T follicular helper cell (primary cell): ENCODE results near the gene F11.
"Not testable (repeated sequence)": the region's sequence is repeated elsewhere in the genome, so short reads cannot be mapped to it uniquely, and the experiment has no call there.

Experiments
- DNase-seq: peaks from one replicate; pipeline ENCODE4 v3.0.0-alpha.2; 2020; ENCODE audit warnings: low read depth

F11 gene

DNA sequence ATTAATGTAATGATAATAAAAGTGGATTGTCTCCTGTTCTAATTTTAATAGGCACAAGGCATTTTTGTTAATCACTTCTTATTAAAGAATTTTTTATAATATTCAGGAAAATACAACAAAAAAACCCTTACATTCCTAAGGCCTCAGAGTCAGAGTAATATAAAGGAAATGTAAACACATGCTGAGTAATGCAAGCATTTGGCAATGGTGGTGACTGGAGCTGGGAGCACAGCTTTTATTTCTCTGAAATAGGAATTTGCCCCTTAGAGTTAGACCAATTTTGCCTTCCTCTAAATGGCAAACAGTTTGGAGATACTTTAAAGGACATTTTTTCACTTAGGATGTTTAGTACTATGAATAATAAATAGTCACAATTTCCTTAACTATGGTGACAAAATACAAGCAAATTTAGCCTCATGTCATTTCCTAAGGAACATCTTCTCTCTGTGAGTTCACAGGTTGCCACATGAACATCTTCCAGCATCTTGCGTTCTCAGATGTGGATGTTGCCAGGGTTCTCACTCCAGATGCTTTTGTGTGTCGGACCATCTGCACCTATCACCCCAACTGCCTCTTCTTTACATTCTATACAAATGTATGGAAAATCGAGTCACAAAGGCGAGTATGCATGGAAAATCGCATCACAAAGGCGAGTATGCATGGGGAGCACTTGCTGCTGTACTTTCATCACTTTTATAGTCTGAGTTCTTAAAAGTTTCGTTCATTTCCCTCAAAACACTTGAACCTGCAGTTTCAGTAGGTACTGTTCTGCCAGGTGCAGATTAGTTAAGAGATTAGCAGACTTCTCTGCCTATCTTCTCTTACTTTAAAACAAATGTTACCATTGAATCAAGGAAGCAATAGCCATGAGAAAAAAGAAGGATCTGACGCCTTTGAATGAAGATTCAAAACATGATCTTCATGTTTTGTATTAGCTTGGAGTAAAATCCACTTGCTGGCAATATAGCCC lies 15.9 kb upstream of the F11 start:
- DNase-seq = no peak

DNA sequence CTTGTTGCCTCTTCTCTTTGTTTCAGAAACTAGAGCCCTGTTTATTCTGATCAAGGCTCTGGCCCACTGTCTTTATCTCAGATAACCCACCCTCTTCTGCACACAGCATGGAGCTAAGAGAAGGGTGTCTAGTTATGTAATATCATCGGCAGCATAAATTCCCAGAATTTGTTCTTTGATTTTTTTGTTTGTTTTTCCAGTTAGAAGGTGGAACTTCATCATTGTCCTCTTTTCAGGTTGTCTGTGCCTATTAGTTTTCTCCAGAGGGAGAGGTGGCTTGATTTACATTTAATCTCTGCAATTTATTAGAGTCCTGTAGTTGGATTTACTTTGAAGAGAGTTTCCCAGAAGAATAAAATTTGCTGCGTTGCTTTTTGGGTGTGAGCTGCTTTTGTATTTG lies 15.2 kb upstream of the F11 start:
- no peak for DNase-seq

DNA sequence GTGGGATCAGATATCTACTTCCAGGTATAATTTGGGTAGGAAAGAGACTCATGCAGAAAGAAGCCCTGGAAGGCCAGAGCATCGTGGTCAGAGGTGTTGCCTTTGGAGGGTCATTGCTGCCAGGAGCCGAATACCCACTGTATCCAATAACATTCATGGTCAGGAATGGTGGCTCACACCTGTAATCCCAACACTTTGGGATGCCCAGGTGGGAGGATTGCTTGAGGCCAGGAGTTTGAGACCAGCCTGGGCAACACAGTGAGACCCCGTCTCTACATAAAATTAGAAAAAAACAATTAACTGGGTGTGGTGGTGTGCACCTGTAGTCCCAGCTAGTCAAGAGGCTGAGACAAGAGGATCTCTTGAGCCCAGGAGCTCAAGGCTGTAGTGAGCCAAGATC lies 10.9 kb upstream of the F11 start:
- no peak for DNase-seq

DNA sequence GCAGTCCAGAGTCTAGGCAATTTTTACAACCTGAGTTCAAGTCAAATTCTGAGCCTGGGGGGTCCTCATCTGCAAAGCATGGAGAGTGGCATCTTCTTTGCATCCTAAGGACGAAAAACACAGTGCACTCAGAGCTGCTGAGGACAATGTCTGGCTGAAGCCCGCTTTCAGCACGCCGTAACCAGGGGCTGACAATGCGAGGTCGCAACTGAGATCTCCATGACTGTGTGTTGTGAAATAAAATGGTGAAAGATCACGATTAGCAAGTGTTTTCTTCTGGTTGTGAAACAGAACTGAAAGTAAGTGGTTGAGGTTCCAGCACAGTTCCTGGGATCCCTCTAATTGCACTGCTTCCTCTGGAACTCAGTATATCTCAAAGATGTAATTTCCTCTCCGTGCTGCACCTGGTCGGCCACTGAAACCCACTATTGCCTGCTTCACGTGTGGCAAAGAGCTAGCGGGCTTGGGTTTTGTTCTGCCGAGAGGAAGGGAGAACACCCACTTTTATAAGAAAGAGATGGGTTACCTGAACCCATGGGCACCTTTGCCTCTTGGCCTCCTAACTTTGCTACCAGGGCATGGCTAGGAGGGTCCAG lies 7.7 kb upstream of the F11 start:
- DNase-seq = no peak

DNA sequence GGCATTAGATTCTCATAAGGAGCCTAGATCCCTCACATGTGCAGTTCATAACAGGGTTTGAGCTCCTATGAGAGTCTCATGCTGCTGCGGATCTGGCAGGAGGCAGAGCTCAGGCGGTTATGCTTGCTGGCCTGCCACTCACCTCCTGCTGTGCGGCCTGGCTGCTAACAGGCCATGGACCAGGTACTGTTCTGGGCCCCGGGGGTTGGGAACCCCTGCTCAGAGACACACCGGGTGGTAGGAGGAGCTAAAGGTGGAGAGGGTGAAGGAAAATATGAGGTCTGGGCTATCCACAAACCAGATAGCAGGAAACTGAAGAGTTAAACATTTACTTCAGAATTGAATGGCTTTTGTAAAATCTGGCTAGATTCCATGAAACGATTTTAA lies 5.9 kb upstream of the F11 start:
- DNase-seq = no peak

DNA sequence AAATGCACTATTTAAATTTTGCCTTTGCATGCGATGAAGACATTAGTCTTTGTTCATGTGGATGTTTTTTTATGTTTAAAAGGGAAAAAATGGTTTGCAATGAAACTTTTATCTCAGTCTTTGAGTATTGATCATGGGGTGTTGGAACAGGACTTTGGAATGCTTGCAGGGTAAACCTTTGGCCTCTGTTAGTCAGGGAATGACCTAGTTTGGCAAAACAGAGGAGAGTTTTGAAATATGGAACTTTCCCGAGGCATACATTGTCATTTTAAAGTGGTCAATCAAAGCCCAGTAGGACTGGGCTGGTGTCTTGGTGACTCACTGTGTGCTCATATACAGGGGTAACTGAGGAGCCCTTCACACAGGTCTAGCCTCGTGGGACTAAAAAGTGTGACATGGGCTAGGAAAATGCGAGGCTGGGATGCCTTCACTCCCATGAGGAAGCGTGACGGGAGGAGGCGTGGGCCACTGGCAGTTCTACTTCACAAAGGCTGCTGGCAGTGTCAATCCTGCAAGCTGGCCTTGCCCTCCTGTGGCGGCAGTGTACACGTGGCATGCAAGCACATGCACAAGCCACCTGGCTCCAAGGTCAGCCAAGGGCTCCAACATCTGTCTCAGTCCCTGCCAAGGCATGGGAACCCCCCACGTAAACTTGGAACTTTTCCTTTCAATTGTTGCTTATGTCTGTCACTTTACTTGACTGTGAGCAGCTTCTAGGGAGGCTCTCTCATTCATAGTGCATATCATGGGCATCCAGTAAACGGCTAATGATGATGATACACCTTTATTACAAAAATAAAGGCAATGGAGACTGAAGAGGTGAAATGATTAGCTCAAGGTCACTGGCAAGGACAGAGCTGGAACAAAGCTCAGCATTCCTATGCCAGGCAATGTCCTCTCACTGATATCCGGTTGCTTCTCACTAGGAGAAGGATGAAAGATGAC lies 5.2 kb upstream of the F11 start:
- no peak for DNase-seq

DNA sequence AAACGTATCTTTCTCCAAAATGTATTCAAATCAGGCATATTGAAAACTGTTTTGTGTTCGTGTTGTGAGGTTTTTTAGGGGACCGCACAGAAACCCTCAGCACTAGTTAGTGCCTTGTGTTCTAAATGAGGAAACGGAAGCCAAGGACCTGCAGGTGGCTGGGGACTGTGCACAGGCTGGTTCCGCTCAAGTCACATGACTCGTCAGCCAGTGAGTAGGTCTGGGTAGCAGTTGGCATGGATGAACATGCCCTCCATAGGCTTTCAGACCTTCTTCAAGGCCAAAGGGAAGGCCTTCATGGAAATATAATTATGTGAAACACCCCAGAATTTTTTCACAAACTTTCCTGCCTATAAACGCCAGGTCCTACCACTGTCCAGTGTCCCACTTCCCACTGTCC lies 1.3 kb upstream of the F11 start:
- DNase-seq = no peak

DNA sequence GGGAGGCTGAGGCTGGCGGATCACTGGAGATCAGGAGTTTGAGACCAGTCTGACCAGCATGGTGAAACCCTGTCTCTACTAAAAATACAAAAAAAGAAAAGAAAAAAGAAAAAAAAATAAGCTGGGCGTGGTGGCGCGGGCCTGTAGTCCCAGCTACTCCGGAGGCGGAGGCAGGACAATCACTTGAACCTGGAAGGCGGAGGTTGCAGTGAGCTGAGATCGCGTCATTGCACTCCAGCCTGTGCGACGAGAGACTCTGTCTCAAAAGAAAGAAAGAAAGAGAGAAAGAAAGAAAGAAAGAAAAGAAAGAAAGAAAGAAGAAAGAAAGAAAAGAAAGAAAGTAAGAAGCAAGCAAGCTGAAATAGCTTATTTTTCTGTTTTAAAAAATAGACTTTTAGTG lies 739 bp upstream of the F11 start:
- DNase-seq = not testable (repeated sequence)

DNA sequence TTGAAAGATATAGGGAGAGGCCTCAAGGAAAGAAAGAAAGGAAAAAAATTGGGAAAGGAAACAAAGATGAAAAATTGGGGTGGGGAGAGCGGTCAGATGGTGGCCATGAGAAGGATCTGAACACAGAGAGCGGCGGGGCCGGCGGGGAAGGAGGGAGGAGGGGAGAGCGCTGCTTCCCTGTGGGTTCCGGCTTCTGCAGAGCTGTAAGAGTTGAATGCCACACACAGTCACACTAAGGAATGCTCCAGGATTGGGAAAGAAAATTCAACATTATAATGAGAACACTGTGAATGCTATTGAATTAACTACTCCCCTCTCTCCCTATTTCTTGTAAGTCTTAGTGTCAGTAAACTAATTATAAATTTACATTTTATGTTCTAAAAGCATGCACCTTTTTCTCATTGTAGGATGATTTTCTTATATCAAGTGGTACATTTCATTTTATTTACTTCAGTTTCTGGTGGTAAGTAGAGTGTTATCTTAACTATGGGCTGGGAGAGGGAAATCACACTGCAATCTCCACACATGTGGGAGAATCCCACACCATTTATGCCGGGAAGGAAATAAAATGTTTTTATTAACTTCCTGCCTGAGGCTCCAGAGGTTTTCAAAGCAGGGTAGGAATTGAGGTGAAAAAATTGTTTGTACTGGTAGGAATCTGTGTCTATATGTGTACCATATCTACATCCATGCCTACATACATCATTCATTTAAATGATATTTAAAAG lies 904 bp downstream of the F11 start:
- no peak for DNase-seq

DNA sequence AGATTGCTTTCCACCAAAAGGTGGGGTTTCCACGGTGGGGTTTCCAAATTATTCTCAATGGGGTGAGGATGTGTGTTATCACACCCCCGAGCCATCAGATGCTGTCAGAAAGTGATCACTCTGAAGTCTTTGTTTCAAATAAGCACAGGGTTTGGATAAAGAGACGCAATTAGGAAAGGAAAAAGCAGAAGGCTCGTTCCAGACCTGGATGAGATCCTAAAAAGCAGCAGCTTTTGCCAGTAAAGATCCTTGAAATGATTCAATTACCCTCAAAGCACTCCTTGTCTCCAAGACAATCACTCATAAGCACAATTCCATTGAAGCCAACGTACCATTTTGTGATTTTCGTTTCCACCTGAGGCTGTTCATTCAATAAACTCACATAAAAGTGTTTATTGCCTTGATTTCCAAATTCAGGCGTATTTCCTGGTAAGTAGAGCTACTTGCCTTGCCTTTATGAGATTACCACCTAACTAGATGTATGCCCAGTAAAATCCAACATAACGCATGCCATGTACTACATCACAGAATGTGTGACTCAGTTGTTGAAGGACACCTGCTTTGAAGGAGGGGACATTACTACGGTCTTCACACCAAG lies 5.2 kb downstream of the F11 start:
- no peak for DNase-seq

DNA sequence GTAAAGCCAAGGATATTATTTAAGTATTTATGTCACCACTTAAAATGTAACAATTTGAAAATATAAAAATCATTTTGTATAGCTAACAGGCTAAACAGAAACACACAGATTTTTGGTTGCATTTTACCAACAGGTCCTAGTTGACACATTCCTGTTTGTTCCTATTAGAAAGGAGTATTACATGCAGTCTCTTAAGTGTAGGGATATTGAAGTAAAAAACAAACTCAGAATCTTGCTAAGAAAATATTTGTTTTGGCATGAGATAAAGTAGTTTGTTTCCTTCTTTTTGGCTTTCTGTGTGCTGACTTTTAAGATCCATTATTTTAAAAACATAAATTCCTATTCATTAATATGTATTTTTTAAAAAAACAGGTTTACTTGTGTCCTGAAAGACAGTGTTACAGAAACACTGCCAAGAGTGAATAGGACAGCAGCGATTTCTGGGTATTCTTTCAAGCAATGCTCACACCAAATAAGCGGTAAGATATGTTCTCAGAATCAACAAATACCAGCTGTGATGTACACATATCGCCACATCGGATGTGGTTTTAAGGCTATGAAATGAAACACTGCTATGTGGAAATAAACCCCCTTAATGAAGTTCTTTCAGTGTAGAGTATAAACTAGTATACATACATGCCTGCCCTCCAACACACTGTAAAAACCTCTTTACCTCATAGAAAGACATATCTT lies 6.9 kb downstream of the F11 start:
- DNase-seq = no peak

DNA sequence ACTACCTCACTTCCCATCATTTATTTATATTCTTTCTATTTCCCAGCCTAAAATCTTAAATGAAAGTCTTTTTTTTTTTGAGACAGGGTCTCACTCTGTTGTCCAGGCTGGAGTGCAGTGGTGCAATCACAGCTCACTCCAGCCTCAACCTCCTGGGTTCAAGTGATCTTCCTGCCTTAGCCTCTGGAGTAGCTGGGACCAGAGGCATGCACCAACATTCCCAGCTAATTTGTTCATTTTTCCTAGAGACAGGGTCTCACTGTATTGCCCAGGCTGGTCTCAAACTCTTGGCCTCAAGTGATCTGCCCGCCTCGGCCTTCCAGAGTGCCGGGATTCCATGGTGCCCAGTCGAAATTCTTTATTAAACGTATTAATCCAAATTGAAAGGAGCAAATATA lies 7.4 kb downstream of the F11 start:
- DNase-seq = not testable (repeated sequence)

DNA sequence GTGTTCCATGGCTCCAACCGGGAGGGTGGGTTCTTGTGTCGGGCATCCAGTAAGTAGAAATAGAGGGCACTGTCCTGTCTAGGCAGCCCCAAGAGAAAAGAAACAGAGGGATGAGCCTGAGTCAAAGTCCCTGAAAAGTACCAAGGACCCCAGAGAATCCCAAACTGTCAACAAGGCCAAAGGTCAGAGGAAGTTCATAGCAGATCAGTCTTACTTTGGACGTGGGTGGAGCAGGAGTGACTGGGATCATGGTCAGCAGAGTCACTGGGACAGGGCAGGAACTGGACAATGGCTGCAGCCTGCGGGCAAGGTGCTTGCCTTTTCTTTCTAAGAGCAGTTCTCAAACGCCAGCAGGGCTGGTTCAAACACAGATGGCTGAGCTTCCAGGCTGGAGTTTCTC lies 17.3 kb downstream of the F11 start:
- DNase-seq = no peak

DNA sequence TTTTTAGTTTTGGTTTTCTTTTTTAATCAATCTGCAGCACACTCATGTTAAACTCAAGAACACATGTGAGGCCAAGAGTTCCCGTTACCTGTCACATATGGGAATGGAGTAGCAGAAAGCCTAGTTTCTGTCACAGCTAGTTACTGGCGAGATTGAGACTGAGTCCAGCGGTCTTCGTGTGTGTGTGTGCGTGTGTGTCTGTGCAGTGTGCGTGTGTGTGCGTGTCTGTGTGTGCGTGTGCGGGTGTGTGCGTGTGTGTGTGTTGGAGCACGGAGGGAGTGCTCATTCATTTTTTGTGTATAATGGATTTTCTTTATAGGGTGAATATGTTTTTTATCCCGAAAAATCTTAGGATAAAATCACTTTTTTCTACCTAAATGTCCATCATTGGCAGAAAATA lies 19.2 kb downstream of the F11 start:
- no peak for DNase-seq

DNA sequence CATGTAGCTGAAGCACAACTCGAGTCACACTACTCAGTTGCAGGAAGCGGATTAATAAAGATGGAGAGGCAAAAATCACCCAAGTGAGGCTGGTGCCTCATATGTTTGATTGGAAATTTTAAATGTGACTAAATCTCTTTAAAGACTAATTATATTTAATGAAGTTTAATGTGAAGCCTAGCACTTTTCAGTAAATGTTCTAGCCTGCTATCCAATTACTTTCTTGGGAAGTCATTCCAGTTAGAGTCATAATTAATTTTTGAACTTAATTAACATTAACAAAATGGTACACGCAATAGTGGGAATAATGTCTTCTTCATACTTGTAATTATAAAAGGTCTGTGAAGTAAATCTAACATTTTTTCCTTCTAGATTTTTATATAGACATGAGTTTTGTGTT lies 20.6 kb downstream of the F11 start:
- DNase-seq = no peak

DNA sequence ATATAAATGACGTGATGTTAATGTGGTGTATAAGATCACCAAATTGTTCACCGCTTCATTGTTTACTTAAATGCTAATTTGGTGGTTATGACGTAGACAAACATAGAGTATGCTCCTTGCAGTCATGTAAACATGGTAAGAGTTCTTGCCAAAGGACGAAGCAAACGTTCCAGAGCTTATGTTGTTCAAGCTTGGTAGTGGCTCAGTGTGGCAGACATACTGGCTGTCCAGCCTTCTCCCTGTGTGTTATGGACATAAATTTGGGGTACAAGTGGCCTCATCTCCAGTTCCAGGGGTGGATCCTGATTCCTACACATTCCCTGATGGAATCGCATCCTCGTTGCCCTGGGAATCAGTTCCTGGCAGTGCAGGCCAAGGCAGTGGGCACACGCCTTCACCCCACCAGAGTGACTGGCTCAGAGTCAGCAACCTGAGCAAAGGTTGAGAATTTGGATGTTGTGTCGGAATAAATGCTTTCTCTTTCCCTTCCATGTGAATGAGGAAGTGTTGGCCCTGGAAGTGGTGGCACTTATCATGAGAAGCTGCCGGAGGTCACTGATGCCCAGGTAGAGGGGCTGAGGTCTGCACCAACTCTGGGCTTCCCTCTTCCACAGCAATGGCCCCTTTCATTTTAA lies 25.4 kb downstream of the F11 start:
- DNase-seq = no peak

DNA sequence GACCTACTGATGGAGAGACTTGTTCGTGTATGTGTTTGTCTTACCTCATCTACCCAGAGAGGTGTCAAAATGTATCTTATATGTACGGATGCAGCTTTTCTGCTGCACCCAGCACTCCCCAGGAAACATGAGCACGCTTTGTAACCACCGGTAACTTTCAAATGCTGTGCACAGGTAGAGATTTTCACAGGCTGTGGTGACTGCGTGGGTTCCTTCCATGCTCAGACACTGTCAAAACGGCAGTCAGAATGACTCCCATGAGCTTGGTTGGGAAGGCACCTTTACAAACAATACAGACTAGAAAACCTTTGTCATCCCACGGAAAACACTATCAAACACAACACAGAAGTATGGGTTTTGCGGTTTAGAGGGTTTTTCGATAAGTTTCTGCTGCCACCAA lies 28.2 kb downstream of the F11 start:
- no peak for DNase-seq

DNA sequence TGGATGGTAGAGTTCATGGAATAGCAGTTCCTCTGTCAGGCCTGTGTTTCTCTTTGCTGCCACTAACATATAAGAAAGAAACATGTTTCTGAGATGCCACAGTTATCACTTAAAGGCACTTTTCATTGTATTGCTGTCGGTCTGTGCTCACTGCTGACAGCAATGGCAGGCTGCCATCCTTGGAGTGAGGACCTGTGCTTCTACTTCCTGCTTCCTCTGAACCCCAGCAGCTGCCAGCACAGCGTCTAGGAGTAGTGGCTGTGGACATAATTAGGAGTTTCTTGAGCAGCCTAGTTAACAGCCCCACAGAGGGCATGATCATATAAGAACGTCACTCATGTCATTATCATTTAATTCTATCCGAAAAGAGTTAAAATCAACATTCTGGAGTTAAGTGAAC lies 30.5 kb downstream of the F11 start:
- DNase-seq = no peak

DNA sequence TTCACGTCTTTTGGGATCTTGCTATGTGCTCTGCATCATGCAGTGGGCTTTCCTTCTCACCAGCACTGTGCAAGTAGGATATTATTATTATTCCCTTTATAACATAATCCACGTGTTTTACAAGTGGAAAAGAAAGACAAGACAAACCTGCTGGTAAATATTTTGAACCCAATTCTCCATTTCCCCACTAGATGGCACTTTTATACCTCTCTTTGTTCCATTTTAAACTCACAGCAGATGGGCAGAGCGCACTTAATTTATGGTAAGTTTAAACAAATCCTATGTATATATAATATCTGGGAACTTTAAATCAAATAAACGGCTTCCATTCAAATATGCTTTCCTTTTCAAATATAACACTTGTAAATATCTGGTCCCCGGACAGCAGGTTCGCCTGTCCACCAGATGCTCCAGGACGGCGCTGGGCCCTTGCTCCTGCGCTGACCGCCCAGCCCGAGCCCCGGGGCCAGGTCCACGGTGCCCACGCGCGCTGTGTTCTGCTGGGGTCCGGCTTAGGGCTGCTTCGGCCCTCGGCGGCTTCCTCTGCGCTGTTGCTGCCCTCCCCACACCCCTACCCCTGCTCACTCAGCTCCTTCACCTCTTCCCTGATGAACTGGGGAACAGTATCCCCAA lies 31.1 kb downstream of the F11 start:
- DNase-seq = no peak
